K562 (cell line): ENCODE results near the gene LRGUK. TPM values are rescaled to one million over a fixed set of nuclear protein-coding genes. Genes with fewer than 3 reads are reported as not detected.

Experiments used
- ATAC-seq: fragments of 200-7000 bp; cut with Tn5 transposase; 3 replicates; pipeline ENCODE4 v1.9.1; 2020; ENCODE audit warnings: moderate library complexity
- BruUV-seq: library from RNA; stranded (reverse); fragments of 400-500 nt; replicated peaks from 2 replicates; lab custom pipeline; 2021; lab: Mats Ljungman, UMichigan
- CTCF ChIA-PET: fragments of 300-600 bp; formaldehyde crosslinking; extraction: SDS; loops from one replicate; lab custom pipeline; 2021; ENCODE audit warnings: low intra/inter-chr PET ratio; lab: Yijun Ruan, JAX
- POLR2A ChIA-PET: fragments of 300-600, 350-650 bp; sonication (Branson Sonifier 250); formaldehyde crosslinking; extraction: SDS; loops from one replicate; lab custom pipeline; 2021; ENCODE audit warnings: antibody characterized with exemption, inconsistent platforms; lab: Yijun Ruan, JAX
- DNase-seq, 4 experiments: peaks; one replicate each; pipeline versions ENCODE4 v3.0.0 to v3.0.0-alpha.2; 2011 to 2018; ENCODE audit warnings: low spot score in 3 of 4, mixed read lengths in 3 of 4; ENCODE audit errors: extremely low read depth in 1 of 4
- FAIRE-seq: peaks from 2 replicates; lab custom pipeline; 2011; peaks lifted over from hg19 to GRCh38; lab: Jason Lieb, UNC
- H2AFZ ChIP-seq: 2 replicates; pipeline ENCODE4 v1.6.0; 2011; ENCODE audit warnings: low read depth, low read length, control low read depth, inconsistent platforms
- H3K27ac ChIP-seq: fragments of 200-600 bp; 3 replicates; pipeline ENCODE4 v1.8.0; 2011; ENCODE audit warnings: low read depth, mild to moderate bottlenecking, control low read depth, inconsistent platforms, low read length, moderate library complexity, mixed read lengths; ENCODE audit errors: extremely low read depth
- H3K27me3 ChIP-seq, 2 experiments: fragments of 300-600 bp in 1 of 2; 2 replicates in 1 of 2; 3 replicates in 1 of 2; pipeline versions ENCODE4 v1.6.0 to v1.8.0; 2011; ENCODE audit warnings: inconsistent platforms in 2 of 2, low read length in 2 of 2, mild to moderate bottlenecking in 1 of 2, mixed read lengths in 1 of 2, moderate library complexity in 1 of 2; ENCODE audit not compliant: control insufficient read depth in 2 of 2, insufficient read depth in 2 of 2
- H3K36me3 ChIP-seq: fragments of 300-600 bp; 3 replicates; pipeline ENCODE4 v1.8.0; 2011; ENCODE audit warnings: mild to moderate bottlenecking, low read length, inconsistent platforms; ENCODE audit not compliant: control insufficient read depth, insufficient read depth
- H3K4me1 ChIP-seq, 2 experiments: fragments of 200-600 bp in 1 of 2; replicated peaks in 1 of 2; 2 replicates in 1 of 2; 3 replicates in 1 of 2; pipeline versions ENCODE4 v1.5.1 to v1.8.0; 2011; ENCODE audit warnings: inconsistent platforms in 2 of 2, low read length in 2 of 2, mild to moderate bottlenecking in 1 of 2, mixed read lengths in 1 of 2, moderate library complexity in 1 of 2; ENCODE audit not compliant: control insufficient read depth in 2 of 2, insufficient read depth in 2 of 2
- H3K4me2 ChIP-seq: 2 replicates; pipeline ENCODE4 v1.6.1; 2011; ENCODE audit warnings: low read length, control low read depth, inconsistent platforms, mixed read lengths; ENCODE audit not compliant: insufficient read depth
- H3K4me3 ChIP-seq: fragments of 200-600 bp; sonication (generic), shearing (Covaris generic); 2 replicates; pipeline ENCODE4 v1.5.1; 2016; ENCODE audit warnings: control low read depth, inconsistent platforms
- H3K79me2 ChIP-seq: fragments of 200-600 bp; 3 replicates; pipeline ENCODE4 v1.8.0; 2011; ENCODE audit warnings: low read length, inconsistent platforms; ENCODE audit not compliant: control insufficient read depth, insufficient read depth
- H3K9ac ChIP-seq, 2 experiments: 2 replicates each; pipeline versions ENCODE4 v1.6.0 to v1.6.1; 2011; ENCODE audit warnings: low read depth in 2 of 2, low read length in 2 of 2, control low read depth in 1 of 2, inconsistent platforms in 1 of 2, mild to moderate bottlenecking in 1 of 2, mixed read lengths in 1 of 2; ENCODE audit not compliant: insufficient read depth in 1 of 2
- H3K9me1 ChIP-seq: one replicate; pipeline ENCODE4 v1.6.0; 2011; ENCODE audit warnings: inconsistent platforms, mild to moderate bottlenecking, low read length, moderate library complexity; ENCODE audit not compliant: control insufficient read depth, insufficient read depth
- H3K9me3 ChIP-seq: replicated peaks from 2 replicates; pipeline ENCODE4 v1.5.1; 2011; ENCODE audit warnings: low read depth, low read length, inconsistent platforms; ENCODE audit not compliant: control insufficient read depth, insufficient read depth
- H4K20me1 ChIP-seq: replicated peaks from 2 replicates; pipeline ENCODE4 v1.6.1; 2011; ENCODE audit warnings: low read length, inconsistent platforms, mixed read lengths; ENCODE audit not compliant: control insufficient read depth, insufficient read depth
- IRF9 ChIP-seq: fragments of 450-650 bp; IDR thresholded peaks from 2 replicates; pipeline ENCODE4 v1.6.1; 2016; ENCODE audit warnings: missing biosample characterization, missing genetic modification characterization
- RAD21 ChIP-seq, 2 experiments: fragments of 250-450 bp in 1 of 2; fragments of 450-650 bp in 1 of 2; sonication (Bioruptor Pico) in 1 of 2; formaldehyde crosslinking in 1 of 2; IDR thresholded peaks in 1 of 2; conservative IDR thresholded peaks in 1 of 2; 2 replicates each; pipeline versions ENCODE4 v1.4.0 to v1.8.0; 2020 to 2022; ENCODE audit warnings: mild to moderate bottlenecking in 2 of 2, moderate library complexity in 1 of 2
- RERE ChIP-seq: sonication (generic); formaldehyde crosslinking; IDR thresholded peaks from 2 replicates; pipeline ENCODE4 v1.8.0; 2023; ENCODE audit warnings: missing genetic modification reagents, mild to moderate bottlenecking, borderline replicate concordance
- STAT5B ChIP-seq: fragments of 250-450 bp; sonication (Bioruptor Pico); IDR thresholded peaks from 2 replicates; pipeline ENCODE4 v1.8.0; 2021; ENCODE audit warnings: mild to moderate bottlenecking, inconsistent platforms
- WGBS: fragments of 100-300 bp; shearing (Covaris generic); methylation state at CpG from one replicate; pipeline ENCODE4 v1.1.6; 2016; ENCODE audit warnings: low coverage, mixed read lengths; ENCODE audit not compliant: insufficient coverage; ENCODE audit errors: missing lambda C conversion rate; 5-methylcytosine and 5-hydroxymethylcytosine counted together
- in situ Hi-C: fragments of 300-500 bp; cut with MboI; formaldehyde crosslinking; loops from 4 replicates; pipeline ENCODE4 v1.15.0; 2018; ENCODE audit warnings: inconsistent platforms, mixed read lengths
- intact Hi-C: fragments of 100-400 bp; cut with micrococcal nuclease; formaldehyde crosslinking; loops from 2 replicates; pipeline ENCODE4 v1.14.2; 2022
- polyA plus RNA-seq, 8 experiments: library from polyadenylated mRNA; depleted of rRNA in 4 of 8; stranded (reverse) in 5 of 8; unstranded in 3 of 8; fragments of >200 nt; fragmentation: Nextera tagmentation in 2 of 8; fragmentation: Illumina TruSeq in 1 of 8; extraction: Ambion mirVana in 2 of 8; extraction: Trizol in 1 of 8; gene quantifications; 2 replicates each; pipeline versions ENCODE4 v1.2.1 to v1.2.3, GENCODE V29; 2011 to 2014; ENCODE audit warnings: inconsistent platforms in 1 of 8, missing spikeins in 1 of 8
- total RNA-seq, 7 experiments: library from RNA; depleted of rRNA in 6 of 7; stranded (reverse); fragments of >200 nt in 6 of 7; fragmentation: Illumina TruSeq in 2 of 7; extraction: Trizol in 2 of 7; gene quantifications; 2 replicates each; pipeline versions ENCODE4 v1.2.1 to v1.2.3, GENCODE V29; 2011 to 2021; ENCODE audit warnings: low replicate concordance in 1 of 7

The LRGUK gene
- total and polyA plus RNA-seq, 9 of the 15 experiments (the other 6 are each of a cell fraction or from before 2014, with no cell fraction given): 0.04 to 0.33 (median 0.18) TPM

- peak; percentile 48; the same call in 1 of the 2 replicates for TF ChIP-seq IRF9 (tag)
Observed at GRCh38 chr7:134140889-134141867, 14.0 kb downstream of the LRGUK start (continued).

- peaks cover 0 to 3% of the 10 kb centered on the region in 2 experiments; a peak in 1 of 5 replicates for H3K4me1 ChIP-seq
- H3K36me3 ChIP-seq: no peaks in the 10 kb centered on the region
- H3K79me2 ChIP-seq: no peaks in the 10 kb centered on the region
- BruUV-seq: no TSS peak
- no peak for FAIRE-seq
- ATAC-seq: peak; percentile 55
- no peak overlapping the region for H3K27ac ChIP-seq
- no peak overlapping the region for H3K4me3 ChIP-seq
- WGBS: 26% methylated on average over 5 of the region's 5 CpGs
- peak overlapping the region; percentile 72; the same call in 1 of the 2 replicates for H2AFZ ChIP-seq
- H3K9me1 ChIP-seq: no peaks in the 10 kb centered on the region
- CTCF ChIA-PET: interaction anchor here (0.6 to 1.1 kb wide), 2 partner anchors 9 to 279 kb away, joined by 3 read pairs; no protein-coding TSS in a partner anchor
- in situ Hi-C loops: no loop called here
- H3K9ac ChIP-seq: no peak overlapping the region
- TF ChIP-seq STAT5B (CRISPR knock-in tag) (no peak), RAD21 (CRISPR knock-in tag; conservative IDR thresholded peaks at IDR 0.05 in 1 of 2, IDR thresholded peaks at IDR 0.05 in 1 of 2) (peak in 1 of 2 experiments; percentile 7; a peak in 1 of 4 replicates), RERE (CRISPR knock-in tag) (no peak)
- TF ChIP-seq, all 486 proteins: peak for 1
- no peak for DNase-seq
- no peaks in the 10 kb centered on the region for H4K20me1 ChIP-seq
- 0 out of 5 replicates have a peak, but pooled peaks cover 0 to 4% of the 10 kb centered on the region in 2 experiments for H3K27me3 ChIP-seq
- no peaks in the 10 kb centered on the region for H3K9me3 ChIP-seq
- H3K4me2 ChIP-seq: no peak overlapping the region
- POLR2A ChIA-PET: interaction anchor here (0.6 to 0.7 kb wide), 3 partner anchors 258 to 1475 kb away, joined by 3 read pairs; no protein-coding TSS in a partner anchor
- intact Hi-C loops: loop anchor here (1.0 to 10.0 kb wide), 5 partner anchors 112 to 280 kb away; no protein-coding TSS in a partner anchor
Observed at GRCh38 chr7:134141868-134142264, 14.7 kb downstream of the LRGUK start.
